Stimulated activated CD8-positive, alpha-beta memory T cell treated with anti-CD3 and anti-CD28 coated beads, Interleukin-4, amount 100 ng/mL, for 1 hour (primary cell): ENCODE results near the gene ALDH4A1.
"Not testable (repeated sequence)": the region's sequence is repeated elsewhere in the genome, so short reads cannot be mapped to it uniquely, and the experiment has no call there.

Source experiments
- DNase-seq, 2 donors: peaks; one replicate each; pipeline ENCODE4 v3.0.0-alpha.2; 2020; ENCODE audit warnings: low read depth in 2 of 2, low spot score in 1 of 2

Gene ALDH4A1

DNA sequence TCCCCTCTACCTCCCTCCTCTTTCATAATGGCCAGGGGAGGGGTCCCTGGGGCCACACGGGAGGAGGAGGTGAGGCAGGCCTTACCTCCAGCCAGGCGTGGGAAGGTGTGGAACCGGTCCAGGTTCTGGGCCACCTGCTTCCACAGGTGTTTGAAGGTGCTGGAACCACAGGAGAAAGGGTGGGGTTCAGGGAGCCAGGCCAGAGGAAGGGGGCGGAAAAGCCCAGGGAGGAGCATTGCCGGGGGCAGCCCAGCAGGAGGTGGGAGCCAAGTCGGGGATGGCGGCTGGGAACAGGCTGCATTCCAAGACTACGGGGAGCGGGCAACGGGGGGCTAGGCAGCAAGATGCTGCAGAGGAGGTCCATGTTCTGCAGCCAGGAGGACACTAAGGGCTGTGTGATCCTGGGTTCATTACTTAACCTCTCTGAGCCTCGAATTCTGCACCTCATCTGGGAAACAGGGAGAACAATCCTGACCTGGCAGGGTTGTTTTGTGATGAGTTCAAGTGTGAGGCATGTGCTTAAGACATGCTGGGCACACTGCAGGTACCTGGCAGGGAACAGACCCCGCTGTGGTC is 23.1 kb downstream of the ALDH4A1 start:
- no peak for DNase-seq

GRCh38 chr1:18878538-18879214 is 23.7 kb downstream of the ALDH4A1 start:
- no peak for DNase-seq

- DNase-seq, result no peak
These were observed 25.1 kb downstream of the ALDH4A1 start for GRCh38 chr1:18877282-18877681.

DNA sequence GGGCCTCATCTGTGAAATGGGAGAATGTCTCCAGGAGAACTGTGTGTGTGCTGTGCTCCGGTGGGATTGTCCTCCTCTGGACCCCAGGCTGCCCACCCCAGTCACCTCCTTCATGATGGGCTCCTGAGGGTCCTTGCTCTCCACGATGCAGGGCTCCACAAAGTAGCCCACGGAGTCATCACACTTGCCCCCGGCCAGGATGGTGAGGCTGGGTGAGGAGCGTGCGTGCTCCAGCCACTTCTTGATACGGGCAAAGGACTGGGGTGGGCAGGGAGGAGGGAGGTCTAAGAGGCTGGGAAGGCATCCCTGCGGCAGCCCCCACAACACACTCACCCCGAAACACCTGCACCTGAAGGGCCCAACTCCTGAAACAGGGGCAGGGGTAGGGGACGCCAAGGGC is 26.1 kb downstream of the ALDH4A1 start:
- DNase-seq, result no peak

GRCh38 chr1:18875796-18876128 is 26.6 kb downstream of the ALDH4A1 start:
- DNase-seq, result no peak

DNA sequence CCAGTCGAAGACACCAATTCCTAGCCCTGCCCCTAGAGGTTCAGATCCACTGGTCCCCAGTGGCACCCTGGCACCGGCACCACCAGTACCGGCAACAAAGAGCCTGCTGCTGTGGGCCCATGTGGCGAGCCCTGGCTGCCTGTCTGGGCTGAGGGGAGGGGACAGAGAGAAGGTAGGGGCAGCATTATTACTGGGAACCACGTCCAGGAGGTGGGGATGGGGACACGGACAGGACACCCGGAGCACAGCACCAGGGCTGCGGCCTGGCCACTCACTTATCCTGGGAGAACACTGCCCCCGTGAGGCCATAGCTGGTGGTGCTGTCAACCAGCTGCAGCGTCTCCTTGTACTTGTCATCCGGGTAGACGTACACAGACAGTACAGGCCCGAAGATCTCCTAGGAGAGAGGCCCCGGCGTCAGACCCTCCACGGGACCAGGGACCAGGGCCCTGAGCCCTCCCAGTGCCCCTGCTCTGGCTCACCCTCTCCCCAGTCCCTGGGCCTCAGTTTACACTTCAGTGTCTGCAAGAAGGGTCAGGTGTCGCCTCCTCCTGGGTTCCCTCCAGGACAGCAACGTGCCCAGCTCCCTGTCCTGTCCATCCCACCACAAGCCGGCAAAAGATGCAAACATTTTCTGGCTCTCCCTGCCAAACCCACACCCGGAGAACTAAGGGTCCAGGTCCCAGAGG is 27.1 kb downstream of the ALDH4A1 start:
- peak; percentile 28 to 37 for DNase-seq

DNA sequence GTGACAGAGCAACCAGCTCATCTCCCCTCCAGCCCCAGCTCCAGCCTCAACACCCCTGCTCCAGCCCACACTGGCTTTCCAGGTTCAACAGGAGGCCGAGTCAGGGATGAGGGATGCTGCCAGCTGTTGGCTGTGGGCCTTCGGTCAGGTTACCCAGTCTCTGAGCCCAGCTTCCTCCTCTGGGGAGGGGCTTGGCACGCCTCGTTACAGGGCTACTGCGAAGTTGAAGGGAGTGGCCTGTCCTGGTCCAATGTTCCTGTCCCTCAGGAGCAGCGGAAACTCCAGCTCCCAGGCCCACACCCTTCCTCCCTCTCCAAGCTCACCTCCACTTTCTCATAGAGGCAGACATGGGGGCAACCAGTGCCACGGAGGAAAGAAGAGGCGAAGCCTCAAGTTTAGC is 27.8 kb downstream of the ALDH4A1 start:
- DNase-seq, result no peak

GRCh38 chr1:18874036-18874435 is 28.3 kb downstream of the ALDH4A1 start:
- no peak for DNase-seq

DNA sequence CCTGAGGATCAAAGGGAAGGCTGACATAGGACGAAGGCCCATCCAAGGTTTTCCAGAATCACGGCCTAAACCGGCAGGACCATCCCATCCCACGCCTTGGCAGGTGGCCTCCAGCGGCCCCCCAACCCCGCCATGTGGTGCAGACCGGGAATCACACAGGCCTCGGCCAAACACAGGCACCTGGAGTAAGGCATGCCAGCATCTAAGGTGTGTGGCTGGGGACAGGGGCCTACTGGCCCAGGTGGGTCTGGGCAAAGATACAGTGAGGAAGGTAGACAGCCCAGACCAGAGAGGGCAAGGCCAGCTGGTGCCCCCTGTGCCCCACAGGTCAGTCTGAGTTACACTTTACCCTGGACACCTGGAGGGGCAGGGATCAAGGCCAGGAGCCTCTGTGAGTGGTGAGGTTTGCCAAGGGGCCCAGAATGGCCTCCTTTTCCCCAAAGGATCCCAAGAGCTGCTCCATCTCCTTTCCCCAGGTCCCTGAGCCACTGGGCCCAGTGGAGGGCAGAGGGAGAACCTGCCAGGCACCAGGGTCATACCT is 30.2 kb downstream of the ALDH4A1 start:
- no peak for DNase-seq

DNA sequence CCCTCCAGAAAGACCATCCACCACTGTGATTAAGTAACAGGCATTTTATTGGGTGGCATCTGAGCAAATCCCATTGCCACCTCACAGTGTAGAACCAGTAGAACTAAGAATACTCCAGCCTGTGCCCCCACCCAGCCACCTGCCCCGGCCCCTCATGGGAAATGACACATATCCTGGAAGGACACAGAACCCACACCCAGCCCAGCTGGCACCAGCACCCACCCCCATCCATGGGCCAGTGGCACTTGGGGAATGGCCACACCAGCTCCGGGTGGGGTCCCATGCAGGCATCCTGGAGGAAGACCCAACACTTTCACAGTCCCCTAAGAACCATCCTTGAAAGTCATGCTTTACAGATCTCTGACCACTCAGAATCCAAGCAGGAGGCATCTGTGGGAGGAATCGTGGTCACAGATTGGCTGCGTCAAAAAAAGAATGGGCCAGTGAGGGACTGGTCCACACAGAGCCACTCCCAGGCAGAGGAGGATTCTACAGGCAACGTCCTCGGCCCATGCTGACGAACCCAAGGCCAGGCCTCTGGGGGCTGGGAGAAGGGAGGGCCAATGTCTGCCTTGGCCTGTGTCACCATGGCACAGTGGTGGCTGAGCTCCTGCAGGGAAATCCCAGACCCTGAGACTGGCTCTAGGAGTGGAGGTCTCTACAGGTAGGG is 30.8 kb downstream of the ALDH4A1 start:
- no peak for DNase-seq

- DNase-seq, result no peak
These were observed 31.4 kb downstream of the ALDH4A1 start for GRCh38 chr1:18870957-18871356.

DNA sequence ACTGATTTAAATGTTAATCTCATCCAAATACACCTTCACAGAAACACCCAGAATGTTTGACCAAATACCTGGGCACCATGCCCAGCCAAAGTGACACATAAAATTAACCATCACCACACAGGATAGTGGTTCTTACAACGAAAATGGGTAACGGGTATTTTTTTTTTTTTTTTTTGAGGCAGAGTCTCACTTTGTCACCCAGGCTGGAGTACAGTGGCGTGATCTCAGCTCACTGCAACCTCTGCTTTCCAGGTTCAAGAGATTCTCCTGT is 31.8 kb downstream of the ALDH4A1 start:
- DNase-seq, result not testable (repeated sequence)

GRCh38 chr1:18869847-18870594 is 32.3 kb downstream of the ALDH4A1 start:
- no peak for DNase-seq

- no peak for DNase-seq
These were observed 33.4 kb downstream of the ALDH4A1 start for GRCh38 chr1:18868801-18869424.

GRCh38 chr1:18868354-18868753 is 34.0 kb downstream of the ALDH4A1 start:
- no peak for DNase-seq

DNA sequence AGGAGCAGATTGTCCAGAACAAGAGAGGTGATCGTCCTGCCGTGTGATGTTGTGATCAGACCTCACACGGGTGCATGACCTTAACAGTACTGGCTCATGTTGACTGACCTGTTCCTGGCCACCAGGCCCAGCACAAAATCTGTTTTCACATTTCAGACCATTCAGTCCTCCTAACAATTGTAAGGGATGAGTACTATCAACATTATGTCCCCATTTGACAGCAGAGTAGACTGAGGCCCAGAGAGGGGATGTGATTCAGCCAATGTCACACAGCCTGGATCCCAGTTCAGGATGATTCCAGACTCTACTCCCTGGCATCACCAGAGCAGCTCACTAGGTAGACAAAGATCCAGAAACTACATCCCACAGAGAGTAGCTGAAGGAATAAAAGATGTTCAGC is 35.5 kb downstream of the ALDH4A1 start:
- DNase-seq, result no peak

DNA sequence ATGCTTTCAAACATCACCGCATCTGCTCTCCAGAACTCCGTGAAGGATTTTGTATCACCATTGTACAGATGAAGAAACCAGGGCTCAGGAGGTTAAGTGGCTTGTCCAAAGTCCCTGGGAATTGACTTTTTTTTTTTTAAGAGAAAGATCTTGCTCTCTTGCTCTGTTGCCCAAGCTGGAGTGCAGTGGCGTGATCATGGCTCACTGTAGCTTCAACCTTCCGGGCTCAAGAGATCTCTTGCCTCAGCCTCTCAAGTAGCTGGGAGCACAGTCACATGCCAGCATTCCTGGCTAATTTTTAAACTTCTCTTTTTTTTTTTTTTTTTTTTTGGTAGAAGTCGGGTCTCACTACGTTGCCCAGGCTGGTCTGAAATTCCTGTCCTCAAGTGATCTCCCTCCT is 36.0 kb downstream of the ALDH4A1 start:
- no peak for DNase-seq

GRCh38 chr1:18865176-18865575 is 37.2 kb downstream of the ALDH4A1 start:
- DNase-seq, result no peak

DNA sequence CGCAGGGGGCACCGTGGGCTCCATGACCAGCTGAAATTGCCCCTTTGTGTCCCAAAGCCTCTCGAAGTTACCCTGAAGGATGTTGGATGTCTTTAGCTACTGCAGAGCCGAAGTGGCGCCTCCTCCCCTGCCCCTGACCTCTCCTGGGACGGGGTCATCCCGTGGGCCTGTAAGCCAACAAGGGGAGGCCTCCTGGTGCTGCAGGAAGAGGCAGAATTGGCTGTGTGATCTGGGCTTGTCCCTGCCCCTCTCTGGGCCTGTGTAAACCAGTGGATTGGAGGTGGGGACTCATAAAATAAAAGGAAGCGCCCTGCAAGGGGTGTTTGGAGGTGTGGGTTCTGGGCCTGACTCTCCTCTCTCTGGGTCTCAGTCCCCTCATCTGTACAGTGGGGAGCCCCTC is 40.8 kb downstream of the ALDH4A1 start:
- no peak for DNase-seq

GRCh38 chr1:18861082-18861481 is 41.3 kb downstream of the ALDH4A1 start:
- DNase-seq, result no peak

GRCh38 chr1:18859560-18859959 is 42.8 kb downstream of the ALDH4A1 start, which contains the start of gene TAS1R2:
Gene TAS1R2, minus strand, starts transcription at chr1:18859660. Its CDS starts 0 bp downstream, at chr1:18859660.
- DNase-seq, result no peak
